H1 (cell line): Measurements from ENCODE around the gene LONRF2. TPM values are rescaled to one million over a fixed set of nuclear protein-coding genes. Genes with fewer than 3 reads are reported as not detected.

ENCODE experiments used
- CTCF ChIA-PET: fragments of 300-600 bp; sonication (Branson Sonifier 250); formaldehyde crosslinking; loops from one replicate; lab custom pipeline; 2021; ENCODE audit not compliant: partially characterized antibody; lab: Charles Lee
- POLR2A ChIA-PET: fragments of 300-600 bp; sonication (Branson Sonifier 250); formaldehyde crosslinking; loops from one replicate; lab custom pipeline; 2021; ENCODE audit warnings: inconsistent platforms; ENCODE audit not compliant: partially characterized antibody; lab: Charles Lee
- DNase-seq, 2 experiments: peaks; one replicate each; pipeline versions ENCODE4 v3.0.0 to v3.0.0-alpha.2; 2010 to 2022; ENCODE audit warnings: low spot score in 2 of 2, low read depth in 1 of 2, mixed read lengths in 1 of 2
- FAIRE-seq: peaks from 2 replicates; lab custom pipeline; 2011; peaks lifted over from hg19 to GRCh38; lab: Jason Lieb, UNC
- H2AFZ ChIP-seq: 2 replicates; pipeline ENCODE4 v1.8.1; 2012; ENCODE audit warnings: low read length, inconsistent platforms
- H2AK5ac ChIP-seq: 2 replicates; pipeline ENCODE4 v1.6.1; 2013; ENCODE audit warnings: low read depth, low read length
- H2BK120ac ChIP-seq: replicated peaks from 2 replicates; pipeline ENCODE3; 2013; ENCODE audit warnings: low read depth, low read length, inconsistent platforms
- H2BK12ac ChIP-seq: 2 replicates; pipeline ENCODE4 v1.6.1; 2013; ENCODE audit warnings: low read depth, low read length
- H2BK15ac ChIP-seq: 2 replicates; pipeline ENCODE4 v1.6.1; 2013; ENCODE audit warnings: low read length
- H2BK20ac ChIP-seq: 2 replicates; pipeline ENCODE4 v1.6.1; 2013; ENCODE audit warnings: low read length
- H2BK5ac ChIP-seq: 2 replicates; pipeline ENCODE4 v1.6.1; 2013; ENCODE audit warnings: low read depth, low read length
- H3K14ac ChIP-seq: 2 replicates; pipeline ENCODE4 v1.6.1; 2013; ENCODE audit warnings: inconsistent platforms; ENCODE audit not compliant: insufficient read length
- H3K18ac ChIP-seq: 2 replicates; pipeline ENCODE4 v1.6.1; 2013; ENCODE audit warnings: low read length; ENCODE audit errors: extremely low read depth
- H3K23ac ChIP-seq: 2 replicates; pipeline ENCODE4 v1.6.1; 2013; ENCODE audit warnings: inconsistent platforms; ENCODE audit not compliant: insufficient read length
- H3K23me2 ChIP-seq: 2 replicates; pipeline ENCODE4 v1.6.1; 2013; ENCODE audit warnings: low read depth, low read length
- H3K27ac ChIP-seq: 2 replicates; pipeline ENCODE4 v1.6.1; 2011; ENCODE audit warnings: low read depth, low read length, inconsistent platforms
- H3K27me3 ChIP-seq, 4 experiments: replicated peaks in 1 of 4; 1 replicate in 1 of 4; 2 replicates in 3 of 4; pipeline versions ENCODE4 v1.6.1 to v1.8.1; 2011 to 2013; ENCODE audit warnings: low read length in 3 of 4, mild to moderate bottlenecking in 3 of 4, inconsistent platforms in 2 of 4, mixed read lengths in 2 of 4, moderate library complexity in 1 of 4; ENCODE audit not compliant: control insufficient read depth in 3 of 4, insufficient read depth in 3 of 4; ENCODE audit errors: extremely low read depth in 1 of 4
- H3K36me3 ChIP-seq, 4 experiments: 2 replicates each; pipeline versions ENCODE4 v1.6.1 to v1.8.1; 2011 to 2013; ENCODE audit warnings: mild to moderate bottlenecking in 4 of 4, low read length in 3 of 4, moderate library complexity in 2 of 4, control low read depth in 1 of 4, inconsistent platforms in 1 of 4; ENCODE audit not compliant: insufficient read depth in 4 of 4, control insufficient read depth in 2 of 4
- H3K4ac ChIP-seq: replicated peaks from 2 replicates; pipeline ENCODE3; 2013; ENCODE audit warnings: low read length, low read depth, mixed read lengths, inconsistent platforms; ENCODE audit not compliant: insufficient read length
- H3K4me1 ChIP-seq, 4 experiments: replicated peaks in 1 of 4; 1 replicate in 1 of 4; 2 replicates in 3 of 4; pipeline versions ENCODE4 v1.6.1 to v1.8.1; 2011 to 2013; ENCODE audit warnings: low read length in 3 of 4, inconsistent platforms in 2 of 4, mixed read lengths in 1 of 4; ENCODE audit not compliant: insufficient read depth in 4 of 4, control insufficient read depth in 3 of 4
- H3K4me2 ChIP-seq, 2 experiments: 2 replicates each; pipeline versions ENCODE4 v1.6.1 to v1.8.1; 2011 to 2013; ENCODE audit warnings: low read depth in 2 of 2, low read length in 2 of 2, control low read depth in 1 of 2, inconsistent platforms in 1 of 2, mild to moderate bottlenecking in 1 of 2; ENCODE audit not compliant: insufficient read depth in 1 of 2
- H3K4me3 ChIP-seq, 4 experiments: fragments of 200-600, 300-600 bp in 1 of 4; sonication (generic), shearing (Covaris generic), sonication (Bioruptor Twin) in 1 of 4; 2 replicates each; pipeline versions ENCODE4 v1.5.1 to v1.8.1; 2011 to 2016; ENCODE audit warnings: low read length in 4 of 4, low read depth in 3 of 4, control low read depth in 2 of 4, inconsistent platforms in 2 of 4, mild to moderate bottlenecking in 2 of 4, mixed read lengths in 1 of 4, moderate library complexity in 1 of 4; ENCODE audit not compliant: insufficient read depth in 2 of 4; ENCODE audit errors: extremely low read depth in 1 of 4
- H3K56ac ChIP-seq: replicated peaks from 2 replicates; pipeline ENCODE3; 2013; ENCODE audit warnings: low read depth, mild to moderate bottlenecking, mixed read lengths, low read length, inconsistent platforms; ENCODE audit not compliant: insufficient read length
- H3K79me1 ChIP-seq: 2 replicates; pipeline ENCODE4 v1.6.1; 2013; ENCODE audit warnings: low read depth, low read length, control low read depth
- H3K79me2 ChIP-seq, 2 experiments: 2 replicates each; pipeline versions ENCODE4 v1.6.1 to v1.8.1; 2012 to 2013; ENCODE audit warnings: low read length in 2 of 2, mild to moderate bottlenecking in 2 of 2, inconsistent platforms in 1 of 2; ENCODE audit not compliant: insufficient read depth in 2 of 2, control insufficient read depth in 1 of 2
- H3K9ac ChIP-seq, 4 experiments: replicated peaks in 1 of 4; 1 replicate in 1 of 4; 2 replicates in 3 of 4; pipeline versions ENCODE4 v1.6.1 to v1.8.1; 2011 to 2013; ENCODE audit warnings: low read depth in 3 of 4, low read length in 3 of 4, control low read depth in 2 of 4, mild to moderate bottlenecking in 2 of 4, moderate library complexity in 2 of 4, inconsistent platforms in 1 of 4; ENCODE audit errors: extremely low read depth in 1 of 4
- H3K9me3 ChIP-seq, 2 experiments: 2 replicates each; pipeline versions ENCODE4 v1.6.1 to v1.8.1; 2012 to 2013; ENCODE audit warnings: mild to moderate bottlenecking in 2 of 2, moderate library complexity in 2 of 2, control low read depth in 1 of 2, inconsistent platforms in 1 of 2, low read depth in 1 of 2, low read length in 1 of 2, mixed read lengths in 1 of 2; ENCODE audit not compliant: insufficient read depth in 2 of 2
- H4K20me1 ChIP-seq, 2 experiments: replicated peaks in 1 of 2; 2 replicates each; pipeline versions ENCODE3 to v1.8.1; 2011 to 2013; ENCODE audit warnings: inconsistent platforms in 2 of 2, low read length in 2 of 2, mild to moderate bottlenecking in 1 of 2; ENCODE audit not compliant: insufficient read depth in 2 of 2, control insufficient read depth in 1 of 2
- H4K5ac ChIP-seq: 2 replicates; pipeline ENCODE4 v1.6.1; 2013; ENCODE audit warnings: low read length, low read depth, mixed read lengths, inconsistent platforms; ENCODE audit not compliant: insufficient read length
- H4K8ac ChIP-seq: 2 replicates; pipeline ENCODE4 v1.8.0; 2013; ENCODE audit warnings: mild to moderate bottlenecking, moderate library complexity, low read length, inconsistent platforms; ENCODE audit not compliant: insufficient read depth; ENCODE audit errors: extremely low read depth
- H4K91ac ChIP-seq: replicated peaks from 2 replicates; pipeline ENCODE3; 2013; ENCODE audit warnings: low read length, mixed read lengths, inconsistent platforms; ENCODE audit not compliant: insufficient read length
- ATF3 ChIP-seq: IDR thresholded peaks from 2 replicates; pipeline ENCODE4 v1.6.1; 2011; ENCODE audit warnings: low read depth, mild to moderate bottlenecking, low read length; ENCODE audit not compliant: insufficient read depth
- BACH1 ChIP-seq: IDR thresholded peaks from 2 replicates; pipeline ENCODE4 v1.6.1; 2012; ENCODE audit warnings: low read length, improper control_type of control experiment
- BRCA1 ChIP-seq: IDR thresholded peaks from 2 replicates; pipeline ENCODE4 v1.6.1; 2012; ENCODE audit warnings: low read depth, low read length, improper control_type of control experiment
- PHF8 ChIP-seq: fragments of 200-600 bp; sonication (generic); conservative IDR thresholded peaks from 2 replicates; pipeline ENCODE4 v1.7.1; 2012; ENCODE audit warnings: low read depth, mild to moderate bottlenecking, inconsistent platforms, low read length, moderate library complexity
- USF2 ChIP-seq: IDR thresholded peaks from 2 replicates; pipeline ENCODE4 v1.6.1; 2011; ENCODE audit warnings: low read length, improper control_type of control experiment
- WGBS, 2 experiments: shearing (Covaris generic) in 1 of 2; methylation state at CpG; one replicate each; pipeline versions ENCODE4 v1.1.6 to v1.1.7; 2013 to 2015; ENCODE audit warnings: low lambda C conversion rate in 2 of 2, mixed read lengths in 2 of 2, inconsistent platforms in 1 of 2, low coverage in 1 of 2, missing lambda C conversion rate in 1 of 2; ENCODE audit not compliant: insufficient replicate concordance in 2 of 2, insufficient coverage in 1 of 2, insufficient read length in 1 of 2; ENCODE audit errors: extremely low coverage in 1 of 2, missing lambda C conversion rate in 1 of 2; 5-methylcytosine and 5-hydroxymethylcytosine counted together
- polyA plus RNA-seq, 7 experiments: library from polyadenylated mRNA; depleted of rRNA in 3 of 7; stranded (reverse) in 5 of 7; unstranded in 2 of 7; fragments of >200 nt in 5 of 7; fragments of 200-250 nt in 2 of 7; gene quantifications; 1 replicate in 5 of 7; 2 replicates in 1 of 7; 4 replicates in 1 of 7; pipeline versions ENCODE4 v1.2.1 to v1.2.3, GENCODE V29; 2011 to 2013; ENCODE audit warnings: missing spikeins in 2 of 7, mixed read lengths in 2 of 7
- total RNA-seq: library from RNA; stranded (reverse); fragmentation: NEBNext Ultra II Directional; extraction: Animal tissue kit (Norgen Biotek cat#: 25700); gene quantifications from 2 replicates; pipeline ENCODE4 v1.2.1, GENCODE V29; 2021

Gene LONRF2
- total and polyA plus RNA-seq, 2 of the 8 experiments (the other 6 are each of a cell fraction or from before 2014, with no cell fraction given): 0.24 to 0.74 TPM

- no peaks in the 10 kb centered on the region for H3K9me3 ChIP-seq
- H2BK20ac ChIP-seq: no peak overlapping the region
- H2BK12ac ChIP-seq: no peak overlapping the region
- no peaks in the 10 kb centered on the region for H3K27me3 ChIP-seq
- POLR2A ChIA-PET: no interaction called here
- TF ChIP-seq BACH1 (no peak), ATF3 (no peak), PHF8 (no peak), USF2 (no peak), BRCA1 (no peak)
- H2BK15ac ChIP-seq: no peak overlapping the region
- no peak overlapping the region for H3K4me3 ChIP-seq
- WGBS, 2 experiments: 90% methylated on average over 3 of the region's 3 CpGs; no CpG with 5 or more reads in 1 of the 2 experiments
- no peaks in the 10 kb centered on the region for H4K20me1 ChIP-seq
- H2BK5ac ChIP-seq: no peak overlapping the region
- H3K9ac ChIP-seq: no peak overlapping the region
- no peaks in the 10 kb centered on the region for H3K79me2 ChIP-seq
- no peak overlapping the region for H3K23ac ChIP-seq
- H3K4me2 ChIP-seq: no peak overlapping the region
- H3K14ac ChIP-seq: no peak overlapping the region
- H2AK5ac ChIP-seq: no peak overlapping the region
- no peak overlapping the region for H3K27ac ChIP-seq
- no peak overlapping the region for H2BK120ac ChIP-seq
- H3K36me3 ChIP-seq: no peaks in the 10 kb centered on the region; a peak in 1 of 8 replicates
- H3K18ac ChIP-seq: no peak overlapping the region
- no peak overlapping the region for H4K5ac ChIP-seq
- no peak overlapping the region for H2AFZ ChIP-seq
- DNase-seq (no peak), FAIRE-seq (no peak)
- H3K4me1 ChIP-seq: no peaks in the 10 kb centered on the region
- H3K56ac ChIP-seq: no peak overlapping the region
- no peaks in the 10 kb centered on the region for H3K79me1 ChIP-seq
- H3K4ac ChIP-seq: no peak overlapping the region
- no peak overlapping the region for H4K8ac ChIP-seq
- H4K91ac ChIP-seq: no peak overlapping the region
- CTCF ChIA-PET: no interaction called here
- no peaks in the 10 kb centered on the region; the same call in 1 of the 2 replicates for H3K23me2 ChIP-seq
These were observed 24.8 kb downstream of the LONRF2 start for GRCh38 chr2:100297511-100297910.
